GM06990 (cell line): ENCODE data around the gene UBR4.

Experiments
- DNase-seq: peaks from one replicate; pipeline ENCODE4 v3.0.0-alpha.2; 2011; ENCODE audit not compliant: insufficient read length; ENCODE audit errors: extremely low read depth
- H3K27me3 ChIP-seq: replicated peaks from 2 replicates; pipeline ENCODE4 v1.6.0; 2011; ENCODE audit warnings: low read length; ENCODE audit not compliant: control insufficient read depth, insufficient read depth
- H3K36me3 ChIP-seq: 2 replicates; pipeline ENCODE4 v1.5.1; 2011; ENCODE audit warnings: low read length; ENCODE audit not compliant: control insufficient read depth, insufficient read depth
- H3K4me3 ChIP-seq: replicated peaks from 2 replicates; pipeline ENCODE4 v1.5.1; 2011; ENCODE audit warnings: low read depth, mild to moderate bottlenecking, control low read depth, low read length
- CTCF ChIP-seq: IDR thresholded peaks from 2 replicates; pipeline ENCODE4 v1.5.1; 2011; ENCODE audit warnings: low read length, control low read depth, mild to moderate bottlenecking, inconsistent platforms; ENCODE audit not compliant: insufficient read depth, poor library complexity, severe bottlenecking

Gene UBR4

GRCh38 chr1:19065526-19066247, 144.4 kb downstream of the UBR4 start:
- no peaks in the 10 kb centered on the region for H3K36me3 ChIP-seq
- no peak for TF ChIP-seq CTCF
- H3K27me3 ChIP-seq, result no peaks in the 10 kb centered on the region; the same call in 1 of the 2 replicates
- H3K4me3 ChIP-seq, result no peak overlapping the region
- no peak for DNase-seq

DNA sequence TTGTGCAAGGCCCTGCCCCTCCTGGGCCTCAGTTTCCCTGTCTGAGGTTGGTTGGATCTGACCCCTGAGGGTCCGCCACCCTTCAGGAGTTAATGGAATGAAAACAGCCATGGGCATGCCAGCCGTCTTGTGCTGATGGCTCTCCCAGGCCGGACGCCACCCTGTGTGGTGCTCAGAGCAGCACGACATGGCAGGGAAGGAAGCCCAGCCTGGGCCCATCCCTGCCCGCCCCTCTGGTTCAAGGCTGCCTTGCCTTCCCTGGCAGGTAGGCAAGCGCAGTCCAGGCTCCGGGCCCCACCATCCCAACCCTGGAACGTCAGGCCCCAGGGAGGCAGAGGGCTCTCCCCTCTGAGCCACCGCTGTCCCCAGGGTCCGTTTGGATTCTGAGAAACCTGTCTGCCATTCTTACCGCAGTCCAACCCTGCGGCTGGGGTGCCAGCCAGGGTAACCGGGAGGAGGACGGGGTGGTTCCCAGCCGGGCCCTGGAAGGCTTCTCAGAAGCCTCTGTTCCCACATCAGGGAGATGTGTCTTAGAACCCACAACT, 145.1 kb downstream of the UBR4 start:
- Histone ChIP-seq H3K4me3 (no peak overlapping the region), H3K36me3 (no peaks in the 10 kb centered on the region), H3K27me3 (no peaks in the 10 kb centered on the region; the same call in 1 of the 2 replicates)
- no peak for TF ChIP-seq CTCF
- no peak for DNase-seq

GRCh38 chr1:19063122-19063521, 146.9 kb downstream of the UBR4 start:
- no peak for TF ChIP-seq CTCF
- Histone ChIP-seq H3K27me3 (peaks cover 2% of the 10 kb centered on the region; the same call in 1 of the 2 replicates), H3K36me3 (no peaks in the 10 kb centered on the region), H3K4me3 (no peak overlapping the region)
- DNase-seq, result no peak

- no peaks in the 10 kb centered on the region for H3K36me3 ChIP-seq
- no peak for TF ChIP-seq CTCF
- H3K27me3 ChIP-seq, result peaks cover 2% of the 10 kb centered on the region; the same call in 1 of the 2 replicates
- DNase-seq, result no peak
- no peak overlapping the region for H3K4me3 ChIP-seq
Observed at GRCh38 chr1:19062258-19063029, 147.6 kb downstream of the UBR4 start.

GRCh38 chr1:19061798-19062197, 148.3 kb downstream of the UBR4 start:
- no peaks in the 10 kb centered on the region for H3K36me3 ChIP-seq

More at GRCh38 chr1:19061798-19062197, 148.3 kb downstream of the UBR4 start:
- no peak for TF ChIP-seq CTCF
- no peak overlapping the region for H3K4me3 ChIP-seq
- DNase-seq, result no peak
- peaks cover 2% of the 10 kb centered on the region; the same call in 1 of the 2 replicates for H3K27me3 ChIP-seq
